Gastroesophageal sphincter (tissue), 3 donors: ENCODE results near the gene L3MBTL3.

Experiments used
- POLR2A ChIP-seq, 2 donors: fragments of 450-650 bp; IDR thresholded peaks; one replicate each; pipeline ENCODE4 v1.6.1; 2017; ENCODE audit warnings: antibody characterized with exemption in 2 of 2, mild to moderate bottlenecking in 2 of 2, moderate library complexity in 1 of 2
- TF ChIP-seq, protein P1 (sequence below), 4 experiments: fragments of 200-600 bp in 2 of 4; fragments of 450-650 bp in 2 of 4; sonication (generic) in 1 of 4; IDR thresholded peaks; one replicate each; pipeline ENCODE4 v1.5.1; 2017 to 2019; ENCODE audit warnings: antibody characterized with exemption in 4 of 4, mild to moderate bottlenecking in 2 of 4, moderate library complexity in 2 of 4

DNA sequence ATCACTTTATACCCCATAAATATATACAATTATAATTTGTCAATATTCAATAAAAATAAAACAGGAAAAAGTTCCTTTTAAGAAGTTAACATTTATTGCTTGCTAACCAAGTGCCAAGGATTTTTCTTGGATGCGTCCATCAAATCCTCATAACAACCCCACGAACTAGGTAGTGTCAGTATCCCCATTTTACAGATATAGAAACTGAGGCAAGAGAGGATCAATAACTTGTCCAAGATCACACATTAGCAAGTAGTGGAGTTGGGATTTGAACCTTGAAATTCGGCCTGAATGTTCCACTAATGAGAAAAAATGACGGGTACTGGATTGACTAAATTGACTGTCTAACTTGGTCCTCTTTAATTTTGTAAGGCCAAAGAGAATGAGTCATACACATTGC is 5.7 kb upstream of the L3MBTL3 start:
- TF ChIP-seq, protein P1, sequence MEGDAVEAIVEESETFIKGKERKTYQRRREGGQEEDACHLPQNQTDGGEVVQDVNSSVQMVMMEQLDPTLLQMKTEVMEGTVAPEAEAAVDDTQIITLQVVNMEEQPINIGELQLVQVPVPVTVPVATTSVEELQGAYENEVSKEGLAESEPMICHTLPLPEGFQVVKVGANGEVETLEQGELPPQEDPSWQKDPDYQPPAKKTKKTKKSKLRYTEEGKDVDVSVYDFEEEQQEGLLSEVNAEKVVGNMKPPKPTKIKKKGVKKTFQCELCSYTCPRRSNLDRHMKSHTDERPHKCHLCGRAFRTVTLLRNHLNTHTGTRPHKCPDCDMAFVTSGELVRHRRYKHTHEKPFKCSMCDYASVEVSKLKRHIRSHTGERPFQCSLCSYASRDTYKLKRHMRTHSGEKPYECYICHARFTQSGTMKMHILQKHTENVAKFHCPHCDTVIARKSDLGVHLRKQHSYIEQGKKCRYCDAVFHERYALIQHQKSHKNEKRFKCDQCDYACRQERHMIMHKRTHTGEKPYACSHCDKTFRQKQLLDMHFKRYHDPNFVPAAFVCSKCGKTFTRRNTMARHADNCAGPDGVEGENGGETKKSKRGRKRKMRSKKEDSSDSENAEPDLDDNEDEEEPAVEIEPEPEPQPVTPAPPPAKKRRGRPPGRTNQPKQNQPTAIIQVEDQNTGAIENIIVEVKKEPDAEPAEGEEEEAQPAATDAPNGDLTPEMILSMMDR (IDR thresholded peaks at IDR 0.05), result no peak
- no peak for TF ChIP-seq POLR2A (IDR thresholded peaks at IDR 0.05)
